HG03571 (cell line): Measurements from ENCODE around the gene SCEL.

Source experiments
- ATAC-seq: cut with Tn5 transposase; IDR thresholded peaks from one replicate; pipeline ENCODE4 v1.9.1; 2021; ENCODE audit not compliant: unreplicated experiment

SCEL gene

GRCh38 chr13:77519808-77520207, 15.7 kb upstream of the SCEL start:
- no peak for ATAC-seq

GRCh38 chr13:77521194-77521593, 14.3 kb upstream of the SCEL start:
- ATAC-seq: no peak

GRCh38 chr13:77521595-77522367, 13.7 kb upstream of the SCEL start:
- no peak for ATAC-seq

GRCh38 chr13:77522444-77522843, 13.1 kb upstream of the SCEL start:
- no peak for ATAC-seq

- ATAC-seq: no peak
Observed at GRCh38 chr13:77523386-77523785, 12.1 kb upstream of the SCEL start.

- ATAC-seq: no peak
Observed at GRCh38 chr13:77523834-77524728, 11.4 kb upstream of the SCEL start.

- no peak for ATAC-seq
Observed at GRCh38 chr13:77528414-77528813, 7.1 kb upstream of the SCEL start.

- peak; percentile 96 for ATAC-seq
Observed at GRCh38 chr13:77528834-77529500, 6.5 kb upstream of the SCEL start.

- no peak for ATAC-seq
Observed at GRCh38 chr13:77529501-77529840, 6.0 kb upstream of the SCEL start.

- ATAC-seq: no peak
Observed at GRCh38 chr13:77530875-77531274, 4.6 kb upstream of the SCEL start.

GRCh38 chr13:77532983-77533382, 2.5 kb upstream of the SCEL start:
- no peak for ATAC-seq

- ATAC-seq: no peak
Observed at GRCh38 chr13:77533875-77534788, 1.4 kb upstream of the SCEL start.

- ATAC-seq: no peak
Observed at GRCh38 chr13:77536358-77536757, 852 bp downstream of the SCEL start.

GRCh38 chr13:77537289-77537919, 1.9 kb downstream of the SCEL start:
- ATAC-seq: no peak

GRCh38 chr13:77543711-77544110, 8.2 kb downstream of the SCEL start:
- no peak for ATAC-seq

GRCh38 chr13:77544355-77544754, 8.8 kb downstream of the SCEL start:
- no peak for ATAC-seq

- ATAC-seq: no peak
Observed at GRCh38 chr13:77544758-77545338, 9.3 kb downstream of the SCEL start.

GRCh38 chr13:77545626-77546412, 10.3 kb downstream of the SCEL start:
- ATAC-seq: no peak

GRCh38 chr13:77548095-77548494, 12.6 kb downstream of the SCEL start:
- ATAC-seq: peak; percentile 76
